ENCODE measurements around the gene VPS9D1. TPM values are rescaled to one million over a fixed set of nuclear protein-coding genes. Genes with fewer than 3 reads are reported as not detected.

The VPS9D1 gene
- total and polyA plus RNA-seq, 10 of the 15 experiments (the other 5 are each of a cell fraction or from before 2014, with no cell fraction given) = 0.65 to 4.2 (median 1.1) TPM

DNA sequence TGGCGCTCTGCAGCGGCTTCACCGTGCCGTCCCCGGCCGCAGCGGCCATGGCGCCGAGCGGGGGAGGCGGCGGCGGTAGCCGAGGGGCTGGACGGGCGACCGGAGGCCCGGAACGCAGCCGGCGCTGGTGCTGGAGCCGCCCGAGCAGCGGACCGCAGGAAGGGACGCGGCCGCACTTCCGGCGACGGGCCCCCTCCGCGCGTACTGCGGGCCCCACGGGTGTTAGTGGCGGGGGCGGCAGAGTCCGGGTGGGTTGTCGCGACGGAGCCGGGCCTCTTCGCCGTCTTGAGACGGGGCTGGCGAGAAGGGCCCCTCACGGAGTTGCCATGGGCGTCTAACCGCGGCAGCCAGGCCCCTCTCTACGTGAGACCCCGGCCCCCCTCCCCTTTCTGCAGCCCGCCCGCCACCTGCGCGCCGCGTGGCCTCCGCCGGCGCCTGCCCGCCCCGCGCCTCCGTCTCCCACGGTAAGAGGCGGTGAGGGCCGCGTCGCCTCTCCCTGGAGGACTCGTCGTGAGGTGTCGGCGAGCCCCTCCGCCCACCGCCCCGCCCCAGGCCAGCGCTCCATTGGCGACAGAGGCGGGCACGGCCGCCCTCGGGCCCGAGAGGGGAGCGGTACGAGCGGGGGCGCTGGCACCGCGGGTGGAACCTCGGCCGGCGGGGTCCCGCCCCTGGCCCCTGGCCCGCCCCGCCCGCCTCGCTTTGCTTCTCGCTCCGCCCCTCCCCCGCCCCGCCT, at the start of gene VPS9D1, which contains the start of gene ZNF276 (continued):
- TF ChIP-seq BHLHE40 (IDR thresholded peaks at IDR 0.05; ENCODE audit: borderline replicate concordance in 1 of 2, low read depth in 2 of 2, low read length in 1 of 2) (peak in 1 of 2 experiments; percentile 58; a peak in 2 of 4 replicates), SPI1 (IDR thresholded peaks at IDR 0.05; ENCODE audit: borderline replicate concordance, insufficient read depth, low read depth, low read length) (no peak), FOS (IDR thresholded peaks at IDR 0.05; ENCODE audit: borderline replicate concordance, extremely low read depth, insufficient read length) (no peak), CREB1 (IDR thresholded peaks at IDR 0.05; ENCODE audit: low read depth) (peak; percentile 71), CBFB (IDR thresholded peaks at IDR 0.05; ENCODE audit: low read depth) (no peak), POU2F2 (IDR thresholded peaks at IDR 0.05; ENCODE audit: borderline replicate concordance, low read depth, low read length) (peak; percentile 75; the same call in 1 of the 3 replicates), SIN3A (IDR thresholded peaks at IDR 0.05; ENCODE audit: low read depth, low read length) (peak; percentile 91), YBX1 (IDR thresholded peaks at IDR 0.05) (no peak), KDM1A (IDR thresholded peaks at IDR 0.05; ENCODE audit: borderline replicate concordance) (no peak), CHD2 (IDR thresholded peaks at IDR 0.05; ENCODE audit: borderline replicate concordance, low read depth, low read length) (peak; percentile 57; the same call in 1 of the 2 replicates), YY1 (IDR thresholded peaks at IDR 0.05; ENCODE audit: low read depth, low read length) (peak; percentile 93), HDAC6 (IDR thresholded peaks at IDR 0.05; ENCODE audit: unreplicated experiment) (no peak), BACH1 (IDR thresholded peaks at IDR 0.05; ENCODE audit: borderline replicate concordance) (peak; percentile 100), RUNX3 (IDR thresholded peaks at IDR 0.05; ENCODE audit: low read length) (peak; percentile 62), ZNF207 (IDR thresholded peaks at IDR 0.05; ENCODE audit: borderline replicate concordance) (peak; percentile 95), NRF1 (conservative IDR thresholded peaks at IDR 0.05; ENCODE audit: low read depth, low read length) (no peak)
- TF ChIP-seq, protein P1, sequence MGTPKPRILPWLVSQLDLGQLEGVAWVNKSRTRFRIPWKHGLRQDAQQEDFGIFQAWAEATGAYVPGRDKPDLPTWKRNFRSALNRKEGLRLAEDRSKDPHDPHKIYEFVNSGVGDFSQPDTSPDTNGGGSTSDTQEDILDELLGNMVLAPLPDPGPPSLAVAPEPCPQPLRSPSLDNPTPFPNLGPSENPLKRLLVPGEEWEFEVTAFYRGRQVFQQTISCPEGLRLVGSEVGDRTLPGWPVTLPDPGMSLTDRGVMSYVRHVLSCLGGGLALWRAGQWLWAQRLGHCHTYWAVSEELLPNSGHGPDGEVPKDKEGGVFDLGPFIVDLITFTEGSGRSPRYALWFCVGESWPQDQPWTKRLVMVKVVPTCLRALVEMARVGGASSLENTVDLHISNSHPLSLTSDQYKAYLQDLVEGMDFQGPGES (IDR thresholded peaks at IDR 0.05) = peak; percentile 64
- TF ChIP-seq, protein P2, sequence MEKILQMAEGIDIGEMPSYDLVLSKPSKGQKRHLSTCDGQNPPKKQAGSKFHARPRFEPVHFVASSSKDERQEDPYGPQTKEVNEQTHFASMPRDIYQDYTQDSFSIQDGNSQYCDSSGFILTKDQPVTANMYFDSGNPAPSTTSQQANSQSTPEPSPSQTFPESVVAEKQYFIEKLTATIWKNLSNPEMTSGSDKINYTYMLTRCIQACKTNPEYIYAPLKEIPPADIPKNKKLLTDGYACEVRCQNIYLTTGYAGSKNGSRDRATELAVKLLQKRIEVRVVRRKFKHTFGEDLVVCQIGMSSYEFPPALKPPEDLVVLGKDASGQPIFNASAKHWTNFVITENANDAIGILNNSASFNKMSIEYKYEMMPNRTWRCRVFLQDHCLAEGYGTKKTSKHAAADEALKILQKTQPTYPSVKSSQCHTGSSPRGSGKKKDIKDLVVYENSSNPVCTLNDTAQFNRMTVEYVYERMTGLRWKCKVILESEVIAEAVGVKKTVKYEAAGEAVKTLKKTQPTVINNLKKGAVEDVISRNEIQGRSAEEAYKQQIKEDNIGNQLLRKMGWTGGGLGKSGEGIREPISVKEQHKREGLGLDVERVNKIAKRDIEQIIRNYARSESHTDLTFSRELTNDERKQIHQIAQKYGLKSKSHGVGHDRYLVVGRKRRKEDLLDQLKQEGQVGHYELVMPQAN (conservative IDR thresholded peaks at IDR 0.05) = peak; percentile 78
- TF ChIP-seq, protein P3, sequence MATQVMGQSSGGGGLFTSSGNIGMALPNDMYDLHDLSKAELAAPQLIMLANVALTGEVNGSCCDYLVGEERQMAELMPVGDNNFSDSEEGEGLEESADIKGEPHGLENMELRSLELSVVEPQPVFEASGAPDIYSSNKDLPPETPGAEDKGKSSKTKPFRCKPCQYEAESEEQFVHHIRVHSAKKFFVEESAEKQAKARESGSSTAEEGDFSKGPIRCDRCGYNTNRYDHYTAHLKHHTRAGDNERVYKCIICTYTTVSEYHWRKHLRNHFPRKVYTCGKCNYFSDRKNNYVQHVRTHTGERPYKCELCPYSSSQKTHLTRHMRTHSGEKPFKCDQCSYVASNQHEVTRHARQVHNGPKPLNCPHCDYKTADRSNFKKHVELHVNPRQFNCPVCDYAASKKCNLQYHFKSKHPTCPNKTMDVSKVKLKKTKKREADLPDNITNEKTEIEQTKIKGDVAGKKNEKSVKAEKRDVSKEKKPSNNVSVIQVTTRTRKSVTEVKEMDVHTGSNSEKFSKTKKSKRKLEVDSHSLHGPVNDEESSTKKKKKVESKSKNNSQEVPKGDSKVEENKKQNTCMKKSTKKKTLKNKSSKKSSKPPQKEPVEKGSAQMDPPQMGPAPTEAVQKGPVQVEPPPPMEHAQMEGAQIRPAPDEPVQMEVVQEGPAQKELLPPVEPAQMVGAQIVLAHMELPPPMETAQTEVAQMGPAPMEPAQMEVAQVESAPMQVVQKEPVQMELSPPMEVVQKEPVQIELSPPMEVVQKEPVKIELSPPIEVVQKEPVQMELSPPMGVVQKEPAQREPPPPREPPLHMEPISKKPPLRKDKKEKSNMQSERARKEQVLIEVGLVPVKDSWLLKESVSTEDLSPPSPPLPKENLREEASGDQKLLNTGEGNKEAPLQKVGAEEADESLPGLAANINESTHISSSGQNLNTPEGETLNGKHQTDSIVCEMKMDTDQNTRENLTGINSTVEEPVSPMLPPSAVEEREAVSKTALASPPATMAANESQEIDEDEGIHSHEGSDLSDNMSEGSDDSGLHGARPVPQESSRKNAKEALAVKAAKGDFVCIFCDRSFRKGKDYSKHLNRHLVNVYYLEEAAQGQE (IDR thresholded peaks at IDR 0.05; ENCODE audit: low read depth, low read length) = no peak
- TF ChIP-seq, protein P4, sequence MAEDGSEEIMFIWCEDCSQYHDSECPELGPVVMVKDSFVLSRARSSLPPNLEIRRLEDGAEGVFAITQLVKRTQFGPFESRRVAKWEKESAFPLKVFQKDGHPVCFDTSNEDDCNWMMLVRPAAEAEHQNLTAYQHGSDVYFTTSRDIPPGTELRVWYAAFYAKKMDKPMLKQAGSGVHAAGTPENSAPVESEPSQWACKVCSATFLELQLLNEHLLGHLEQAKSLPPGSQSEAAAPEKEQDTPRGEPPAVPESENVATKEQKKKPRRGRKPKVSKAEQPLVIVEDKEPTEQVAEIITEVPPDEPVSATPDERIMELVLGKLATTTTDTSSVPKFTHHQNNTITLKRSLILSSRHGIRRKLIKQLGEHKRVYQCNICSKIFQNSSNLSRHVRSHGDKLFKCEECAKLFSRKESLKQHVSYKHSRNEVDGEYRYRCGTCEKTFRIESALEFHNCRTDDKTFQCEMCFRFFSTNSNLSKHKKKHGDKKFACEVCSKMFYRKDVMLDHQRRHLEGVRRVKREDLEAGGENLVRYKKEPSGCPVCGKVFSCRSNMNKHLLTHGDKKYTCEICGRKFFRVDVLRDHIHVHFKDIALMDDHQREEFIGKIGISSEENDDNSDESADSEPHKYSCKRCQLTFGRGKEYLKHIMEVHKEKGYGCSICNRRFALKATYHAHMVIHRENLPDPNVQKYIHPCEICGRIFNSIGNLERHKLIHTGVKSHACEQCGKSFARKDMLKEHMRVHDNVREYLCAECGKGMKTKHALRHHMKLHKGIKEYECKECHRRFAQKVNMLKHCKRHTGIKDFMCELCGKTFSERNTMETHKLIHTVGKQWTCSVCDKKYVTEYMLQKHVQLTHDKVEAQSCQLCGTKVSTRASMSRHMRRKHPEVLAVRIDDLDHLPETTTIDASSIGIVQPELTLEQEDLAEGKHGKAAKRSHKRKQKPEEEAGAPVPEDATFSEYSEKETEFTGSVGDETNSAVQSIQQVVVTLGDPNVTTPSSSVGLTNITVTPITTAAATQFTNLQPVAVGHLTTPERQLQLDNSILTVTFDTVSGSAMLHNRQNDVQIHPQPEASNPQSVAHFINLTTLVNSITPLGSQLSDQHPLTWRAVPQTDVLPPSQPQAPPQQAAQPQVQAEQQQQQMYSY (CRISPR knock-in tag; IDR thresholded peaks at IDR 0.05) = no peak

Data from GM12878 (cell line).